Kidney (tissue), 14 donors: ENCODE data around the gene LUZP1. TPM values are rescaled to one million over a fixed set of nuclear protein-coding genes. Genes with fewer than 3 reads are reported as not detected.
A peak's percentile ranks its signal among the peaks of the same experiment; 100 is the strongest.

Experiments used
- DNase-seq, 5 donors: peaks; one replicate each; pipeline ENCODE4 v3.0.0-alpha.2; 2013 to 2020
- FAIRE-seq: peaks from 2 replicates; lab custom pipeline; 2012; peaks lifted over from hg19 to GRCh38; lab: Jason Lieb, UNC
- H3K27ac ChIP-seq, 2 donors: one replicate each; pipeline ENCODE4 v1.7.0; 2013; ENCODE audit warnings: low read depth in 2 of 2, low read length in 2 of 2, inconsistent platforms in 1 of 2
- H3K27me3 ChIP-seq: one replicate; pipeline ENCODE4 v1.7.1; 2013; ENCODE audit warnings: low read length, inconsistent platforms; ENCODE audit not compliant: control insufficient read depth, insufficient read depth
- H3K36me3 ChIP-seq, 3 donors: one replicate each; pipeline versions ENCODE4 v1.7.0 to v1.7.1; 2013; ENCODE audit warnings: low read length in 3 of 3, control low read depth in 1 of 3, inconsistent platforms in 1 of 3; ENCODE audit not compliant: insufficient read depth in 3 of 3, control insufficient read depth in 2 of 3
- H3K4me1 ChIP-seq, 3 donors: one replicate each; pipeline versions ENCODE4 v1.7.0 to v1.7.1; 2013; ENCODE audit warnings: low read length in 3 of 3, inconsistent platforms in 1 of 3, low read depth in 1 of 3; ENCODE audit not compliant: control insufficient read depth in 2 of 3, insufficient read depth in 2 of 3
- H3K4me3 ChIP-seq, 3 donors: one replicate each; pipeline versions ENCODE4 v1.7.0 to v1.8.1; 2013; ENCODE audit warnings: low read length in 3 of 3, control low read depth in 1 of 3, inconsistent platforms in 1 of 3
- H3K9ac ChIP-seq, 3 donors: one replicate each; pipeline versions ENCODE4 v1.7.0 to v1.7.1; 2013; ENCODE audit warnings: low read length in 3 of 3, control low read depth in 1 of 3, inconsistent platforms in 1 of 3
- H3K9me3 ChIP-seq, 3 donors: one replicate each; pipeline versions ENCODE4 v1.7.0 to v1.7.1; 2013; ENCODE audit warnings: low read length in 3 of 3, control low read depth in 1 of 3, inconsistent platforms in 1 of 3; ENCODE audit not compliant: control insufficient read depth in 2 of 3, insufficient read depth in 1 of 3
- CTCF ChIP-seq: IDR thresholded peaks from 3 replicates; pipeline ENCODE4 v1.5.1; 2012; ENCODE audit warnings: mild to moderate bottlenecking, moderate library complexity, borderline replicate concordance; ENCODE audit not compliant: insufficient read depth; ENCODE audit errors: extremely low read depth
- intact Hi-C: fragments of 100-400 bp; cut with DNase I; formaldehyde crosslinking; loops from one replicate; pipeline ENCODE4 v1.11.1; 2022
- polyA plus RNA-seq: library from polyadenylated mRNA; stranded (reverse); fragments of 350-450 nt; fragmentation: Illumina TruSeq; extraction: RNeasy Lipid Tissue Mini Kit (QIAGEN cat#74804); gene quantifications from one replicate; pipeline ENCODE4 v1.2.3, GENCODE V29; 2014; ENCODE audit warnings: low read depth, low replicate concordance; ENCODE audit not compliant: insufficient read depth
- total RNA-seq: library from RNA; stranded (reverse); fragmentation: NEBNext Ultra II Directional; extraction: Animal tissue kit (Norgen Biotek cat#: 25700); gene quantifications from one replicate; pipeline ENCODE4 v1.2.1, GENCODE V29; 2021
- donor health status: control.
- donor health status: control.
- donor health status: control.
- donor health status: control.
- donor health status: control.
- donor health status: DM: yes; HTN: yes; CAD: no.
- donor health status: Normal renal cell carcinoma (clear cell type).

LUZP1 gene
- total and polyA plus RNA-seq, 2 donors from 2014 or later, result 6.7 to 39.0 TPM

GRCh38 chr1:23177438-23178380, 9.1 kb upstream of the LUZP1 start:
- Histone ChIP-seq H3K36me3 (no peaks in the 10 kb centered on the region), H3K4me3 (peak overlapping the region; percentile 66 to 79 (median 78)), H3K9me3 (no peaks in the 10 kb centered on the region), H3K9ac (peak overlapping the region; percentile 56 to 84 (median 74)), H3K27me3 (no peaks in the 10 kb centered on the region), H3K4me1 (peaks cover 0 to 11% (median 4%) of the 10 kb centered on the region in 3 donors), H3K27ac (peak overlapping the region; percentile 90 to 92)
- intact Hi-C loops, result no loop called here
- TF ChIP-seq CTCF, result peak; percentile 15
- DNase-seq (peak; percentile 84 to 93 (median 87)), FAIRE-seq (no peak)

GRCh38 chr1:23177031-23177430, 8.4 kb upstream of the LUZP1 start:
- Histone ChIP-seq H3K36me3 (no peaks in the 10 kb centered on the region), H3K4me3 (peak overlapping the region in 2 of 3 donors; percentile 47 to 78), H3K9ac (peak overlapping the region in 2 of 3 donors; percentile 15 to 84), H3K9me3 (no peaks in the 10 kb centered on the region), H3K27me3 (no peaks in the 10 kb centered on the region), H3K27ac (peak overlapping the region; percentile 90 to 92), H3K4me1 (peaks cover 0 to 11% (median 4%) of the 10 kb centered on the region in 3 donors)
- FAIRE-seq (no peak), DNase-seq (no peak)
- intact Hi-C loops, result no loop called here
- no peak for TF ChIP-seq CTCF

GRCh38 chr1:23174426-23175110, 5.9 kb upstream of the LUZP1 start:
- no peak overlapping the region for H3K27ac ChIP-seq
- no peak overlapping the region for H3K9ac ChIP-seq
- H3K36me3 ChIP-seq, result no peaks in the 10 kb centered on the region
- intact Hi-C loops, result no loop called here
- H3K4me1 ChIP-seq, result peaks cover 0 to 16% (median 7%) of the 10 kb centered on the region in 3 donors
- H3K27me3 ChIP-seq, result no peaks in the 10 kb centered on the region
- FAIRE-seq (no peak), DNase-seq (no peak)
- no peak for TF ChIP-seq CTCF
- H3K9me3 ChIP-seq, result no peaks in the 10 kb centered on the region
- no peak overlapping the region for H3K4me3 ChIP-seq
